Heart left ventricle (tissue), 16 donors: ENCODE measurements around the gene PTPRE. TPM values are rescaled to one million over a fixed set of nuclear protein-coding genes. Genes with fewer than 3 reads are reported as not detected.

Source experiments
- ATAC-seq, 4 donors: fragments of 200-7000 bp; cut with Tn5 transposase; one replicate each; pipeline ENCODE4 v1.9.1; 2020 to 2022; ENCODE audit warnings: moderate library complexity in 4 of 4, mild to moderate bottlenecking in 3 of 4, moderate number of reproducible peaks in 1 of 4
- DNase-seq, 5 donors: peaks; one replicate each; pipeline ENCODE4 v3.0.0-alpha.2; 2020
- H3K27ac ChIP-seq, 12 donors: fragments of 200-600 bp; sonication (generic) in 4 of 12; one replicate each; pipeline versions ENCODE4 v1.5.0 to v1.8.0; 2016 to 2022; ENCODE audit warnings: mild to moderate bottlenecking in 2 of 12
- H3K27me3 ChIP-seq, 9 donors: fragments of 200-600 bp; sonication (generic) in 2 of 9; one replicate each; pipeline versions ENCODE4 v1.5.1 to v1.8.0; 2016 to 2022; ENCODE audit warnings: mild to moderate bottlenecking in 3 of 9
- H3K36me3 ChIP-seq, 9 donors: fragments of 200-600 bp; sonication (generic) in 2 of 9; one replicate each; pipeline versions ENCODE4 v1.5.0 to v1.8.0; 2018 to 2022; ENCODE audit warnings: mild to moderate bottlenecking in 2 of 9
- H3K4me1 ChIP-seq, 12 donors: fragments of 200-600 bp; sonication (generic) in 4 of 12; one replicate each; pipeline versions ENCODE4 v1.5.0 to v1.8.0; 2016 to 2022; ENCODE audit warnings: mild to moderate bottlenecking in 3 of 12
- H3K4me3 ChIP-seq, 12 donors: fragments of 200-600 bp; sonication (generic) in 4 of 12; one replicate each; pipeline versions ENCODE4 v1.5.0 to v1.8.0; 2017 to 2022; ENCODE audit warnings: mild to moderate bottlenecking in 9 of 12, moderate library complexity in 4 of 12
- H3K9me3 ChIP-seq, 12 donors: fragments of 200-600 bp; sonication (generic) in 4 of 12; one replicate each; pipeline versions ENCODE4 v1.5.0 to v1.8.0; 2016 to 2022; ENCODE audit warnings: mild to moderate bottlenecking in 1 of 12
- POLR2A ChIP-seq, 2 donors: fragments of 450-650 bp; IDR thresholded peaks; one replicate each; pipeline ENCODE4 v1.6.1; 2017; ENCODE audit warnings: antibody characterized with exemption in 2 of 2, mild to moderate bottlenecking in 2 of 2, moderate library complexity in 2 of 2
- WGBS, 4 donors: extraction: QIAGEN DNeasy Blood & Tissue Kit in 2 of 4; methylation state at CpG; one replicate each; pipeline versions ENCODE4 v1.1.5 to v1.1.7; 2013 to 2018; 5-methylcytosine and 5-hydroxymethylcytosine counted together
- intact Hi-C, 10 donors: fragments of 100-400 bp; cut with DNase I; formaldehyde crosslinking; loops; one replicate each; pipeline versions ENCODE4 v1.11.1 to v1.14.2; 2022
- polyA plus RNA-seq, 2 donors: library from polyadenylated mRNA; stranded (reverse); fragments of 200-250 nt; gene quantifications; one replicate each; pipeline ENCODE4 v1.2.3, GENCODE V29; 2013
- total RNA-seq, 9 donors: library from RNA; depleted of rRNA in 2 of 9; stranded (reverse); fragments of >200 nt in 2 of 9; fragmentation: NEBNext Ultra II Directional in 3 of 9; extraction: Animal tissue kit (Norgen Biotek cat#: 25700) in 3 of 9; gene quantifications; one replicate each; pipeline versions ENCODE4 v1.1.0 to v1.2.4, GENCODE V29; 2016 to 2023
- TF ChIP-seq, protein P1 (sequence below), 12 donors: fragments of 200-600 bp; sonication (generic) in 4 of 12; IDR thresholded peaks; one replicate each; pipeline versions ENCODE4 v1.5.0 to v1.8.0; 2018 to 2022; ENCODE audit warnings: antibody characterized with exemption in 12 of 12, mild to moderate bottlenecking in 5 of 12
- donor health status: ischemic (EF 13 %, LVEDD 7.1; RV severe dilation, severe dysfunction).
- donor health status: healthy with polysubstance abuse.
- donor health status: DM: no; HTN: yes; CAD: no.
- donor health status: DM: no; HTN: no; CAD: no.
- donor health status: ischemic (EF 25% LVEDD 6.9; RV normal size, moderate dysfunction).
- donor health status: ischemic (EF 25% LVEDD 5.7; RV mildly dilated, moderate dysfunction).
- donor health status: healthy.
- donor health status: DM: yes; HTN: yes; CAD: no.
- donor health status: ischemic (EF 35%, LVEDD 5.7; RV mildly dilated, moderate dysfunction).
- donor health status: nonischemic (EF 11% LVEDD 7.7; RV severe dilation, severe dysfunction).
- donor health status: DM: yes; HTN: yes; CAD: no.
- donor health status: PGD.
- donor health status: ischemic (EF 29% LVEDD 5.4; RV normal size, mild dysfunction).
- donor health status: nonischemic (EF 23%, LVEDD 6.1; RV moderate dilation, normal function).

PTPRE gene
- total and polyA plus RNA-seq, 11 donors = 6.9 to 55.0 (median 24.1) TPM

DNA sequence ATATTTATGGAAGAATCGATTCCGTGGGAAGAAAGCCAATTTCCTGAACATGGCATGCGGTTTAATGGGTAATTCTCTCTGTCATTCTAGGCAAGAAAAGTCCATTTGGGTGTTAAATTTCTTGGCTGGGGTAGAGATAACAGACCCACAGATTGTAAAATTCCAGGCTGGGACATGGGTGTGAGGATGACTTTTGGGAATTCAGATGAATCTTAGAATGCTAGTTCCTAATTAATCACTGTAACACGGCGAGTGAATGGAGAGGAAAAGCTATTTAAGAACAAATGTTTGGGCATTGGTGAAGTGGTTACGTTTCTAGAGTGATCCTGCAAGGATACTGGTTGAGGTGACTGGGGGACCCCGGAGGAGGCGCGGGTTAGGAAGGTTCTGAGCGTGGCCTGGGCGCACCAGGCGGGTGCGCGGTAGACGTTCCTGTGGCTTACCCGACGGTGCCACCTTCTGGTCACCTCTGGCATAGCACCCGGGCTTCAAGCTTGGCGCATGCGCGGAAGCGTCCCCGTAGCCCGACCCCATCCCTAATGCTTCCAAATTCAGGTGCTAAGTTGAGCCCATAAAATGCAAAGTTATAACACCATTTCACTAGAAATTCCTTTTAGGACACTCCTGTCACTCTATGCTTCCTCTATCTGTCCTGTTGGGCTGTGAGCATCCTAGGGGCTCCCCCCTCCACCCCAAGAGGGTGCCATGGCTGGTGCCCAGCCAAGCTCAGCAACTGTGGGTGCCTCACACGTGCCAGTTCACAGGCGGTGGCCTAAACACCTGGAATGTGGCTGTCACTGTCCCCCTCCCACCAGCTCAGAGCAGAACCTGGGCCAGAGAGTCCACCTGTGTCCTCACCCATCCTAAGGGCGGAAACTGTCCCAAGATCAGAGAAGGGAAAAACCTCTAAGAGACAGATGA is 104.4 kb downstream of the PTPRE start:
- H3K4me3 ChIP-seq = peak overlapping the region in 2 of 12 donors; percentile 1 to 2
- WGBS, 4 donors = 12 to 18% (median 16%) methylated on average over 26 to 27 of the region's 27 CpGs
- no peaks in the 10 kb centered on the region for H3K27me3 ChIP-seq
- no peaks in the 10 kb centered on the region for H3K36me3 ChIP-seq
- H3K4me1 ChIP-seq = peaks cover 0 to 31% (median 17%) of the 10 kb centered on the region in 12 donors
- intact Hi-C loops = loop anchor here (1.0 to 10.0 kb wide), 11 partner anchors 34 to 297 kb away; partner anchors contain the start of gene PTPRE (in 7 of the 10)
- peak overlapping the region in 1 of 12 donors; percentile 39 for H3K27ac ChIP-seq
- no peak for TF ChIP-seq POLR2A (IDR thresholded peaks at IDR 0.05)
- TF ChIP-seq, protein P1, sequence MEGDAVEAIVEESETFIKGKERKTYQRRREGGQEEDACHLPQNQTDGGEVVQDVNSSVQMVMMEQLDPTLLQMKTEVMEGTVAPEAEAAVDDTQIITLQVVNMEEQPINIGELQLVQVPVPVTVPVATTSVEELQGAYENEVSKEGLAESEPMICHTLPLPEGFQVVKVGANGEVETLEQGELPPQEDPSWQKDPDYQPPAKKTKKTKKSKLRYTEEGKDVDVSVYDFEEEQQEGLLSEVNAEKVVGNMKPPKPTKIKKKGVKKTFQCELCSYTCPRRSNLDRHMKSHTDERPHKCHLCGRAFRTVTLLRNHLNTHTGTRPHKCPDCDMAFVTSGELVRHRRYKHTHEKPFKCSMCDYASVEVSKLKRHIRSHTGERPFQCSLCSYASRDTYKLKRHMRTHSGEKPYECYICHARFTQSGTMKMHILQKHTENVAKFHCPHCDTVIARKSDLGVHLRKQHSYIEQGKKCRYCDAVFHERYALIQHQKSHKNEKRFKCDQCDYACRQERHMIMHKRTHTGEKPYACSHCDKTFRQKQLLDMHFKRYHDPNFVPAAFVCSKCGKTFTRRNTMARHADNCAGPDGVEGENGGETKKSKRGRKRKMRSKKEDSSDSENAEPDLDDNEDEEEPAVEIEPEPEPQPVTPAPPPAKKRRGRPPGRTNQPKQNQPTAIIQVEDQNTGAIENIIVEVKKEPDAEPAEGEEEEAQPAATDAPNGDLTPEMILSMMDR (IDR thresholded peaks at IDR 0.05) = peak; percentile 98 to 100 (median 99)
- DNase-seq = peak; percentile 83 to 93 (median 86)
- ATAC-seq = peak; percentile 73 to 88 (median 86)
- H3K9me3 ChIP-seq = no peaks in the 10 kb centered on the region

DNA sequence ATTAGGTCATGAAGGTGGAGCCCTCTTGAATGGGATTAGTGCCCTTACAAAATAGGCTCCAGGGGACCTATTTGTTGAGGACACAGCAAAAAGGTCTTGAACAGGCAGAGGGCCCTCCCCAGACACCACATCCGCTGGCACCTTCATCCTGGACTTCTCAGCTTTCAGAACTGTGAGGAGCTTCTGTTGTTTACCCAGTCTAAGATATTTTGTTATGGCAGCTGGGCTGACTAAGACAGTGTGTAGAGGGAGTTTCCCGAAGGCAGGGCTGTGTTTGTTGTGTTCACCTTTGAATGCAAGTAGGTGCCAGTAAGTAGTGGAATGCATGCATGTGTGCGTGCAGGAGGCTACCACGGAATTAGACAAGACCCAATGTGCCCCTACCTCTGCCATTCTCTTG is 106.7 kb downstream of the PTPRE start:
- Histone ChIP-seq H3K4me1 (peaks cover 0 to 42% (median 18%) of the 10 kb centered on the region in 12 donors), H3K27me3 (no peaks in the 10 kb centered on the region), H3K4me3 (no peak overlapping the region), H3K9me3 (no peaks in the 10 kb centered on the region), H3K27ac (no peak overlapping the region), H3K36me3 (no peaks in the 10 kb centered on the region)
- intact Hi-C loops = loop anchor here in 7 of 10 donors (5.0 to 10.0 kb wide), 4 partner anchors 51 to 299 kb away; no protein-coding TSS in a partner anchor
- no peak for DNase-seq
- 93 to 100% (median 97%) methylated on average over 4 of the region's 4 CpGs for WGBS, 4 donors
- TF ChIP-seq, protein P1 (IDR thresholded peaks at IDR 0.05) = no peak
- no peak for TF ChIP-seq POLR2A (IDR thresholded peaks at IDR 0.05)
- ATAC-seq = no peak

DNA sequence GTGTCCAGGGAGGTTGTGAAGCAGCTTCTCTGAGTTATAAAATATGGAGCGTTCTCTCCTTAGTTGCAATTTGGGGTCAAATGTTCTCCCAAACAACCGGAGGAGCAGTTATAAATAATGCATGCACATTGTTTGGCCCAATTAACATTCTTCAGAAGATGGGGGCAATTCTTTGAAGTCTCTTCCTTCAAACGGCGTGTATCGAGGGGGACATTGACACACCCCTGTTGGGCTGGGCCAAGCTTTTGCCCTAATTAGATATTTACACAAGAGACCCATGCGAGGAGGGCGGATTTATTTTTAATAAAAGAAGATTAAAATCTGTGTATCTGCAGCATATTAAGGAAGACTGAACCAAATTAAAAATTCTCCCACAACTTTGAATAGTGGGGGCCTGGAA is 107.3 kb downstream of the PTPRE start:
- Histone ChIP-seq H3K36me3 (no peaks in the 10 kb centered on the region), H3K9me3 (no peaks in the 10 kb centered on the region), H3K27ac (no peak overlapping the region), H3K27me3 (no peaks in the 10 kb centered on the region), H3K4me1 (peaks cover 0 to 38% (median 16%) of the 10 kb centered on the region in 12 donors), H3K4me3 (no peak overlapping the region)
- TF ChIP-seq POLR2A (IDR thresholded peaks at IDR 0.05) = no peak
- TF ChIP-seq, protein P1 (IDR thresholded peaks at IDR 0.05) = no peak
- no peak for ATAC-seq
- WGBS, 4 donors = 88 to 94% (median 90%) methylated on average over 7 of the region's 7 CpGs
- intact Hi-C loops = loop anchor here in 7 of 10 donors (5.0 to 10.0 kb wide), 4 partner anchors 51 to 299 kb away; no protein-coding TSS in a partner anchor
- no peak for DNase-seq

DNA sequence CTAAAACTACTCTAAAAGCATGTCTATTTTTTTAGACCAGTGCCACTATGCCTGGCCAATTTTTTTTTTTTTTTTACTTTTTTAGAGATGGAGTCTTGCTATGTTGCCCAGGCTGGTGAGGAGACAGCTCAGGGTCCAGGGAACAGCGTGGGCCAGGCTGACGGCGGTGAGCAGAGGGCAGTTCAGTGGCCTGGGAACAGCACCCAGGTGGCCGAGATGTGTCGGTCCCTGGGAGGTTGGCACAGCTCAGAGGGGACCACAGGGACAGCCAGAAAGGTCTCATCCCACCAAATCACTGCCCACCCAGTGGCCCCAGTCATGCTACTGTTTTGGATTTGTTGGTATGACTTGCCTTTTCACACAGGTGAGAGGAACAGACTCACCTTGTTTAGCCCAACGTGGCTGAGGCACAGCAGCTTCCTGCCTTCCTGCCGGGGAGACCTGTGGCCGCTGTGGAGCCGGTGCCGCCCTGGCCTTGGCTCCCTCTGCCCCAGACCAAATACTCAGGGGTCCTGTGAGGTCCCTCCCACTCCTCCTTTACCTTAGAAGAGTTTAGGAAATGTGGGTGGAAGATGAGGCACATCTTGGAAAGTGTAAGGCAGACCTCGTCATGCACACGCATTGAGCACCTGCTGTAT is 109.6 kb downstream of the PTPRE start:
- no peak overlapping the region for H3K4me3 ChIP-seq
- TF ChIP-seq, protein P1 (IDR thresholded peaks at IDR 0.05) = no peak
- no peak for TF ChIP-seq POLR2A (IDR thresholded peaks at IDR 0.05)
- H3K9me3 ChIP-seq = no peaks in the 10 kb centered on the region
- no peaks in the 10 kb centered on the region for H3K27me3 ChIP-seq
- H3K4me1 ChIP-seq = peaks cover 0 to 19% (median 5%) of the 10 kb centered on the region in 12 donors
- intact Hi-C loops = loop anchor here in 7 of 10 donors (5.0 to 10.0 kb wide), 4 partner anchors 48 to 302 kb away; no protein-coding TSS in a partner anchor
- ATAC-seq = no peak
- WGBS, 4 donors = 93 to 95% (median 94%) methylated on average over 12 of the region's 12 CpGs
- peaks cover 0 to 2% (median 0%) of the 10 kb centered on the region in 9 donors for H3K36me3 ChIP-seq
- no peak for DNase-seq
- H3K27ac ChIP-seq = no peak overlapping the region
